Neuronal stem cell (in vitro differentiated cells): Measurements from ENCODE around the gene MEIS2.
A peak's percentile ranks its signal among the peaks of the same experiment; 100 is the strongest.

Experiments
- DNase-seq: peaks from one replicate; pipeline ENCODE4 v3.0.0-alpha.2; 2013; ENCODE audit warnings: low spot score
- H2AFZ ChIP-seq: one replicate; pipeline ENCODE4 v1.6.1; 2013; ENCODE audit warnings: mild to moderate bottlenecking, low read length, inconsistent platforms
- H2AK5ac ChIP-seq: 2 replicates; pipeline ENCODE4 v1.6.1; 2013; ENCODE audit warnings: low read depth, mild to moderate bottlenecking, inconsistent platforms, low read length, moderate library complexity, mixed read lengths
- H2BK120ac ChIP-seq: 2 replicates; pipeline ENCODE4 v1.6.1; 2013; ENCODE audit warnings: low read depth, mild to moderate bottlenecking, inconsistent platforms, low read length, moderate library complexity, mixed read lengths
- H2BK12ac ChIP-seq: one replicate; pipeline ENCODE4 v1.6.1; 2013; ENCODE audit warnings: low read length, inconsistent platforms
- H2BK15ac ChIP-seq: 2 replicates; pipeline ENCODE4 v1.6.1; 2013; ENCODE audit warnings: mild to moderate bottlenecking, low read length, inconsistent platforms, mixed read lengths
- H2BK5ac ChIP-seq: one replicate; pipeline ENCODE4 v1.6.1; 2013; ENCODE audit warnings: inconsistent platforms, mild to moderate bottlenecking, low read length, moderate library complexity
- H3K14ac ChIP-seq: one replicate; pipeline ENCODE4 v1.6.1; 2013; ENCODE audit warnings: low read length, inconsistent platforms
- H3K18ac ChIP-seq: 2 replicates; pipeline ENCODE4 v1.6.1; 2013; ENCODE audit warnings: low read length, inconsistent platforms
- H3K23ac ChIP-seq: 2 replicates; pipeline ENCODE4 v1.6.1; 2013; ENCODE audit warnings: low read depth, mild to moderate bottlenecking, mixed read lengths, low read length, inconsistent platforms; ENCODE audit not compliant: poor library complexity
- H3K27ac ChIP-seq: replicated peaks from 3 replicates; pipeline ENCODE4 v1.5.1; 2013; ENCODE audit warnings: low read length, inconsistent platforms
- H3K27me3 ChIP-seq, 3 experiments: 2 replicates each; pipeline ENCODE4 v1.6.1; 2013; ENCODE audit warnings: low read length in 3 of 3, mild to moderate bottlenecking in 2 of 3, inconsistent platforms in 1 of 3, low read depth in 1 of 3, mixed read lengths in 1 of 3, moderate library complexity in 1 of 3; ENCODE audit not compliant: control insufficient read depth in 3 of 3, insufficient read depth in 3 of 3
- H3K36me3 ChIP-seq, 2 donors: replicated peaks in 1 of 2; 2 replicates each; pipeline ENCODE4 v1.6.1; 2013; ENCODE audit warnings: low read length in 2 of 2; ENCODE audit not compliant: control insufficient read depth in 2 of 2, insufficient read depth in 2 of 2
- H3K4ac ChIP-seq: 2 replicates; pipeline ENCODE4 v1.6.1; 2013; ENCODE audit warnings: inconsistent platforms, mild to moderate bottlenecking, low read length, moderate library complexity
- H3K4me1 ChIP-seq, 2 donors: 1 replicate in 1 of 2; 2 replicates in 1 of 2; pipeline ENCODE4 v1.6.1; 2013; ENCODE audit warnings: low read length in 2 of 2, low read depth in 1 of 2; ENCODE audit not compliant: control insufficient read depth in 2 of 2, insufficient read depth in 1 of 2
- H3K4me2 ChIP-seq: one replicate; pipeline ENCODE4 v1.6.1; 2013; ENCODE audit warnings: mild to moderate bottlenecking, low read length, inconsistent platforms; ENCODE audit not compliant: insufficient read depth, poor library complexity, severe bottlenecking
- H3K4me3 ChIP-seq, 2 donors: 2 replicates each; pipeline ENCODE4 v1.5.1; 2013; ENCODE audit warnings: low read length in 2 of 2, mild to moderate bottlenecking in 2 of 2, inconsistent platforms in 1 of 2, moderate library complexity in 1 of 2
- H3K79me1 ChIP-seq: one replicate; pipeline ENCODE4 v1.6.1; 2013; ENCODE audit warnings: low read depth, mild to moderate bottlenecking, inconsistent platforms, low read length, moderate library complexity
- H3K9ac ChIP-seq: one replicate; pipeline ENCODE4 v1.6.1; 2013; ENCODE audit warnings: mild to moderate bottlenecking, low read depth, low read length, inconsistent platforms; ENCODE audit not compliant: poor library complexity
- H3K9me3 ChIP-seq, 2 donors: replicated peaks in 1 of 2; 2 replicates each; pipeline versions ENCODE3 to v1.6.1; 2013; ENCODE audit warnings: low read length in 2 of 2, mild to moderate bottlenecking in 2 of 2, inconsistent platforms in 1 of 2, low read depth in 1 of 2, mixed read lengths in 1 of 2, moderate library complexity in 1 of 2; ENCODE audit not compliant: control insufficient read depth in 2 of 2, insufficient read depth in 1 of 2
- H4K8ac ChIP-seq: one replicate; pipeline ENCODE4 v1.6.1; 2013; ENCODE audit warnings: low read depth, mild to moderate bottlenecking, inconsistent platforms, low read length, moderate library complexity
- H4K91ac ChIP-seq: one replicate; pipeline ENCODE4 v1.6.1; 2013; ENCODE audit warnings: low read length, low read depth, mild to moderate bottlenecking, inconsistent platforms; ENCODE audit not compliant: poor library complexity
- whole genome bisulfite sequencing, 2 donors: extraction: QIAGEN DNeasy Blood & Tissue Kit; methylation state at CpG; one replicate each; pipeline ENCODE4 v1.1.7; 2013; ENCODE audit warnings: missing lambda C conversion rate in 2 of 2, mixed read lengths in 1 of 2; ENCODE audit not compliant: insufficient read length in 2 of 2, insufficient replicate concordance in 1 of 2; ENCODE audit errors: extremely low coverage in 2 of 2; 5-methylcytosine and 5-hydroxymethylcytosine counted together

The MEIS2 gene

GRCh38 chr15:37102305-37103162, 2.2 kb upstream of the MEIS2 start:
- Histone ChIP-seq H3K27me3 (peaks cover 0 to 5% (median 0%) of the 10 kb centered on the region in 3 experiments), H2BK120ac (no peak overlapping the region), H3K23ac (no peak overlapping the region), H3K4ac (no peak overlapping the region), H4K8ac (no peak overlapping the region), H3K79me1 (peaks cover 7% of the 10 kb centered on the region), H2BK15ac (no peak overlapping the region), H3K4me3 (peak overlapping the region; percentile 79 to 93), H2BK12ac (no peak overlapping the region), H3K9ac (no peak overlapping the region), H4K91ac (no peak overlapping the region), H2BK5ac (no peak overlapping the region), H3K27ac (peak overlapping the region; percentile 98), H3K36me3 (no peaks in the 10 kb centered on the region), H3K18ac (peak overlapping the region; percentile 85), H2AFZ (peak overlapping the region; percentile 90), H3K9me3 (no peaks in the 10 kb centered on the region), H3K4me2 (peak overlapping the region; percentile 83), H2AK5ac (no peak overlapping the region), H3K14ac (no peak overlapping the region), H3K4me1 (peaks cover 7 to 9% of the 10 kb centered on the region in 2 donors)
- no CpG with 5 or more reads among the region's 38 CpGs for WGBS, 2 donors
- DNase-seq, result peak; percentile 49

GRCh38 chr15:37101980-37102304, 1.6 kb upstream of the MEIS2 start:
- peak overlapping the region; percentile 90 for H2AFZ ChIP-seq
- H3K18ac ChIP-seq, result peak overlapping the region; percentile 93
- H2BK15ac ChIP-seq, result no peak overlapping the region
- peak overlapping the region; percentile 14 for H2BK12ac ChIP-seq
- no peak overlapping the region for H3K4ac ChIP-seq
- H3K4me1 ChIP-seq, result peaks cover 8% of the 10 kb centered on the region in 2 donors
- H4K8ac ChIP-seq, result no peak overlapping the region
- no peaks in the 10 kb centered on the region for H3K36me3 ChIP-seq
- H3K27me3 ChIP-seq, result peaks cover 0 to 5% (median 0%) of the 10 kb centered on the region in 3 experiments
- no peak overlapping the region for H3K14ac ChIP-seq
- peak overlapping the region; percentile 94 for H2BK5ac ChIP-seq
- no peak overlapping the region for H2BK120ac ChIP-seq
- H3K4me2 ChIP-seq, result peak overlapping the region; percentile 83
- H3K23ac ChIP-seq, result no peak overlapping the region
- H3K9ac ChIP-seq, result peak overlapping the region; percentile 91
- no peaks in the 10 kb centered on the region for H3K9me3 ChIP-seq
- peak; percentile 48 for DNase-seq
- H3K79me1 ChIP-seq, result peaks cover 8% of the 10 kb centered on the region
- H4K91ac ChIP-seq, result no peak overlapping the region
- H2AK5ac ChIP-seq, result no peak overlapping the region
- peak overlapping the region; percentile 98 for H3K27ac ChIP-seq
- peak overlapping the region; percentile 92 to 93 for H3K4me3 ChIP-seq
- WGBS, 2 donors, result no CpG with 5 or more reads among the region's 15 CpGs

GRCh38 chr15:37100966-37101215, 542 bp upstream of the MEIS2 start:
- Histone ChIP-seq H3K9ac (peak overlapping the region; percentile 91), H3K27ac (peak overlapping the region; percentile 98), H2AK5ac (peak overlapping the region; percentile 11), H3K27me3 (peaks cover 0 to 5% (median 0%) of the 10 kb centered on the region in 3 experiments), H3K23ac (no peak overlapping the region), H3K4ac (no peak overlapping the region), H3K4me1 (peaks cover 8% of the 10 kb centered on the region in 2 donors), H4K91ac (no peak overlapping the region), H2BK12ac (no peak overlapping the region), H3K4me3 (peak overlapping the region; percentile 92 to 93), H2BK120ac (peak overlapping the region; percentile 61), H3K9me3 (no peaks in the 10 kb centered on the region), H2BK15ac (peak overlapping the region; percentile 14), H4K8ac (no peak overlapping the region), H3K4me2 (peak overlapping the region; percentile 82), H2AFZ (peak overlapping the region; percentile 90), H2BK5ac (peak overlapping the region; percentile 94), H3K79me1 (peaks cover 8% of the 10 kb centered on the region), H3K18ac (peak overlapping the region; percentile 93), H3K14ac (no peak overlapping the region), H3K36me3 (peaks cover 0 to 5% of the 10 kb centered on the region in 2 donors)
- peak; percentile 73 for DNase-seq
- no CpG with 5 or more reads among the region's 11 CpGs for WGBS, 2 donors

GRCh38 chr15:37099319-37100108, 835 bp downstream of the MEIS2 start:
- Histone ChIP-seq H3K4me1 (peaks cover 4 to 11% of the 10 kb centered on the region in 2 donors), H3K23ac (no peak overlapping the region), H3K9me3 (no peaks in the 10 kb centered on the region), H3K14ac (no peak overlapping the region), H3K79me1 (peaks cover 8% of the 10 kb centered on the region), H2BK12ac (no peak overlapping the region), H4K8ac (no peak overlapping the region), H4K91ac (no peak overlapping the region), H2BK15ac (no peak overlapping the region), H3K18ac (no peak overlapping the region), H3K4ac (no peak overlapping the region), H3K4me3 (peak overlapping the region; percentile 93 to 99), H2AK5ac (no peak overlapping the region), H3K4me2 (peak overlapping the region; percentile 70), H2BK5ac (peak overlapping the region; percentile 95), H2BK120ac (peak overlapping the region; percentile 82), H3K9ac (peak overlapping the region; percentile 99), H2AFZ (peak overlapping the region; percentile 95), H3K36me3 (peaks cover 0 to 15% of the 10 kb centered on the region in 2 donors), H3K27ac (peak overlapping the region; percentile 92), H3K27me3 (peaks cover 0 to 5% (median 0%) of the 10 kb centered on the region in 3 experiments)
- whole genome bisulfite sequencing, 2 donors, result no CpG with 5 or more reads among the region's 21 CpGs
- peak; percentile 50 for DNase-seq
